Measurements from ENCODE around the gene RNASE1.
"Not testable (repeated sequence)": the region's sequence is repeated elsewhere in the genome, so short reads cannot be mapped to it uniquely, and the experiment has no call there.

GRCh38 chr14:20815946-20816345 is 13.3 kb upstream of the RNASE1 start:
- not testable (repeated sequence) for TF ChIP-seq EP300, CTCF (IDR thresholded peaks at IDR 0.05)
